Pons (tissue), 1 donor: Measurements from ENCODE around the gene ITGA4.

ENCODE experiments used
- DNase-seq: peaks from one replicate; pipeline ENCODE4 v3.0.0-alpha.2; 2016; ENCODE audit warnings: low spot score

Gene ITGA4

DNA sequence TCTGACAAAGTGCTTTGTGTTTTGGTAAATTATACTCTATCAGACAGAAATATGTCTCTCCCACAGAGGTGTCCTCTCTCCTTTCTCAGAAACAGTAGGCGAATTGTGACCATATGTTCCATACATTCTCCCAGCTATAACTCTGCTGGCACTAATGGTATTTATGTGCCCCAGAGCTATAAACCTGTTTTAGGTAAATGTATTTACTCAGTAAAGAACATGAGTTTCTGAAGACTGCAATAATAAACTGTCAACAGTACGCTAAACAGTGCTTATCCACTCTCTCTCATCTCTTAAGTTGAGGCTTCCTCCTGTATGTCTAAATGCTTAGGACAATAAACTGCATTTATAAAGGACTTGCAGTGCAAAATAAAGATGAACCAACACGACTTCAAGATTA, 58.5 kb downstream of the ITGA4 start:
- no peak for DNase-seq

DNA sequence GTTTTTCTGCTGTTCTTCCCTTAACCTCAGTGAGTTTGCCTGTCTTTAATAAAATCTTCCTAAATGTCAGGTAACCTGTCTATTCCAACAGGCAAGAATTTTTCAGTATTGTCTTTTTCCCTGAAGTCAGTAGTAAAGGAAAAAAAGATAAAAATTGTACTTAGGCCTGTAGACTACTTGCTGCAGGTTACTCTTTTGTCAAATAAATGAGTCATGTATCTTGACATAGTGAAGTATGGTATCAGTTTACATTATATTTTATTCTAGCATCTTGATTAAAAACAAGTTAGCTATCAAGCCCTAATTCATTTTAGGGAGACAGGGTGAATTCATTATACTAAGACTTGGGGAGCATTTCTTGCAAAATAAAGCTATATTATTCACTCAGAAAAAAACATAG, 59.8 kb downstream of the ITGA4 start:
- DNase-seq: no peak

- peak; percentile 9 for DNase-seq
Observed at GRCh38 chr2:181517685-181518301, 60.6 kb downstream of the ITGA4 start.

DNA sequence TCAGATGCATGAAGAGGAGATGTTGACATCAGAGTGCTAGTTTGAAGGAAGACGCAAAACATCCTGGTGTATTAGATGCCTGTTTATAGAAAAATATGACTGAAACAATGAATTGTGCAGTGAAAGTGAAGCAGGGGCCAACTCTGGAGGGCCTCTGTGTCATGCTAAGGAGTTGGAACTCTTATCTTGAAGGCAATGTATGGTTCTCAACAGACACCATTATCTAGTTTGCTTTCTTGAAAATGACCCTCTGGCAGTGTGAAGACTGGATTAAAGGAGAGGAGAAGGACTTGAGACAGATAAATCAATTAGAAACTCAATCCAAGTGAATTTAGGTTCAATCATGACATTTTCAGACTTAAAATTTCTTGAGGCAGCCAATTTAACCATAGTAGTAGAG, 63.1 kb downstream of the ITGA4 start:
- DNase-seq: no peak

- no peak for DNase-seq
Observed at GRCh38 chr2:181523756-181524155, 66.6 kb downstream of the ITGA4 start.

DNA sequence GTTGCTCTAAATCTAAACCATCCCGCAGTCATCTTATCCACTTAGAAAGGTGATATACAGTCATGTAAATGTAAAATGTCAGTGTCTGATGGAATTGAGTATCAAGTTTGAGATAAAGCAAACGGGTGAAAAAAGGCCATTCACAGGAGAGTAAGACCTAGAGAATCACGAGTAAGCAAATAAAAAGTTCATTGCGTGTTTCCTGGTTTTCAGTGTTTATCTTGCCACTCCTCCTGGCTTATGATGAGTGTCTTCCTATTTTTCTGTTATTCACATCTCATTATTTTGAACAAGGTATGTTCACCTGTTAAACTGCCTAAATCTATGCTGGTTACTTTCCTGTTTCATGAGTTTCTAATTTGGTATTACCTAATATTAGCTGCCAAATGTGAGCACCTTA, 68.8 kb downstream of the ITGA4 start:
- DNase-seq: no peak

GRCh38 chr2:181527058-181527457, 69.9 kb downstream of the ITGA4 start:
- DNase-seq: no peak

DNA sequence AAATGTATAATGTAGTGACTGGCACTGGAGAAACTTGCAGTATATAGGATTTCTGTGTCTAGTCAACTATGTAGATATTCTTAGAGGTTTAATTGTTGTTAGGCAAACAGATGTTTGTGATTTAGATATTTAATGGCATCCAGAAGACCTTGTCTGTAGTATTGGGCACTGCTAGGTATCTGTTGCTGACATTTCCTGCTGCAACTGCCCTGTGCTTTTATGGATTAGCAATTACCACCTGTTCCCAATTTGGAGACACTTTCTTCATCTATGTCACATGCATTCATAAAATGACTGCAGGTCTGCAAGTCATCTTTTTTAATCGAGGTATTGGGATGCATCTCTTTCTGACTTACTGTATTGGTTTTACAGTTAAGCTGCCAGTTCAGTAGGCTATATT, 71.3 kb downstream of the ITGA4 start:
- DNase-seq: no peak

DNA sequence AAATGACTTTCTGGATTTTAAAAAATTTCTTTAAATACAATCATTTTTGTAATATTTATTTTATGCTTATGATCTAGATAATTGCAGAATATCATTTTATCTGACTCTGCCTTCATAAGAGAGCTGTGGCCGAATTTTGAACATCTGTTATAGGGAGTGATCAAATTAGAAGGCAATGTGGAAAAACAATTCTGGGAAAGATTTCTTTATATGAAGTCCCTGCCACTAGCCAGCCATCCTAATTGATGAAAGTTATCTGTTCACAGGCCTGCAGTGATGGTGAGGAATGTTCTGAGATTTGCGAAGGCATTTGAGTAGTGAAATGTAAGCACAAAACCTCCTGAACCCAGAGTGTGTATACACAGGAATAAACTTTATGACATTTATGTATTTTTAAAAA, 79.5 kb downstream of the ITGA4 start:
- DNase-seq: no peak

GRCh38 chr2:181540421-181540820, 83.2 kb downstream of the ITGA4 start:
- DNase-seq: no peak

GRCh38 chr2:181542170-181542569, 85.0 kb downstream of the ITGA4 start:
- DNase-seq: no peak

DNA sequence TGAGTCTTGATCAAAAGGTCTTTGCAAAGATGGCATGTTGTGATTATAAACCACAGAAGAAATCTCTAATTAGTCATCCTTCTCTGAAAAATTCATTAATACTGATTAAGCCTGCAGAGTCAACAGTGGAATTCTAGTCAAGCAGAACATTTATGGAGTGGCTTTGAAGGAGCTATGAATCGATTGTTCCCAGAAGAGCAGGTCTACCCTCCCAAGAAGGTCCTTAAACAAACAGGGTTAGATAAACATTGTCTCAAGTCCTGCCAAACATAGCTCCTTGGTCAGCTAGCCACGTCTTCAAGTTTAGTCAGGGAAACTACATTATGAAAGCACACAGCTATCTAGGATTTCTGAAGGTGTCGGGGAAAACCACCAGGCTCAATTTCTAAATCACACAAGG, 88.9 kb downstream of the ITGA4 start:
- DNase-seq: no peak

DNA sequence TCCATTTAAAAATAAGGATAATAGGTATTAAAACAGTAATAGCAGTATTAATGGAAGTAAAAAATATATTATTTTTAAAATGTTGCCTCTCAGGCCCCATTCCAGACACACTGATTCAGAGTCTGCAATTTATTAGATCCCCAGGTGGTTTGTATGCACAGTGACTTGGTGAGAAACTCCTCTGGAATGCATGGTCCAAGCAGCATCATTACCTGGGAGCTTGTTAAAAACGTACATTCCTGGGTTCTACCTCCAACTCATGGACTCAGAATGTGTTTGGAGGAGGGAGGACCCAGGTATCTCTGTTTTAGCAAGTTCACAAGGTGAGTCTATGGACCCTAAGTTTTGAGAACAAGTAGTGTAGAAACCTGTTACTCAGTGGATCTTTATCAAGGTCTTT, 95.6 kb downstream of the ITGA4 start:
- no peak for DNase-seq

GRCh38 chr2:181553244-181553643, 96.1 kb downstream of the ITGA4 start:
- DNase-seq: no peak

DNA sequence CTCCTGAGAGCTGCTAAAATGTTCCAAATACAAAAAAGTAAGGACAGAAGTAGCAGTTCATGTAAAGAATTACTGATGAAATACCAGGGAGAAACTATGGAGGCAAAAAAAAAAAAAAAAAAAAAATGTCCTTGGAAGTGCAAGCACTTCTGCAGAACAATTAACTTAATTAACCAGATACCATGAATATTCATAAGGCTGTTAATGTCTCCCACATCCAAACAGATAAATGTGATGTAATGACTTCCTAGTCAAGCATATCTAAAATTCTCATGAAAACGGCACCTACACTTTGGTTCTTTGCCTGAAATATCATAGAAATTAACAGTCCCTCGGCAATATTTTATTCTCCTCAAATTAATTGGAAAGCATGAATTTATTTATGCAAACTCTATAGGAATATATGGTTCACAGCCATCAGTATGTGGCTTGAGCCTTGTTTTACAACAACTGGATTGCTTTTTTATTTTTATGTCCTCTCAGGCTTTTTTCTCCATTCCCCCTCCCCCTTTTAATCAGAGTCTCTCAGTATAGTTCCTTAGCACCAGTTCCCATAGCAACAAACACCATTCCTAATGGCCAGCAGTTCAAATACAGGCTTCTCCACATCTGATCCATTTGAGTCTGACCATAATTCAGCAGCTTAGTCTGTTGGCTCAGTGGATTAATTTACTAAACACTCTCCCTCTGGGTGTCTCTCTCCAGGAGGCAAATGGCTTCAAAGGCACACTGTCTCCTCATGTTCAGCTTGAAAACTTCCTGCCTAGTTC, 97.1 kb downstream of the ITGA4 start:
- DNase-seq: no peak

- no peak for DNase-seq
Observed at GRCh38 chr2:181558371-181558770, 101.2 kb downstream of the ITGA4 start.

DNA sequence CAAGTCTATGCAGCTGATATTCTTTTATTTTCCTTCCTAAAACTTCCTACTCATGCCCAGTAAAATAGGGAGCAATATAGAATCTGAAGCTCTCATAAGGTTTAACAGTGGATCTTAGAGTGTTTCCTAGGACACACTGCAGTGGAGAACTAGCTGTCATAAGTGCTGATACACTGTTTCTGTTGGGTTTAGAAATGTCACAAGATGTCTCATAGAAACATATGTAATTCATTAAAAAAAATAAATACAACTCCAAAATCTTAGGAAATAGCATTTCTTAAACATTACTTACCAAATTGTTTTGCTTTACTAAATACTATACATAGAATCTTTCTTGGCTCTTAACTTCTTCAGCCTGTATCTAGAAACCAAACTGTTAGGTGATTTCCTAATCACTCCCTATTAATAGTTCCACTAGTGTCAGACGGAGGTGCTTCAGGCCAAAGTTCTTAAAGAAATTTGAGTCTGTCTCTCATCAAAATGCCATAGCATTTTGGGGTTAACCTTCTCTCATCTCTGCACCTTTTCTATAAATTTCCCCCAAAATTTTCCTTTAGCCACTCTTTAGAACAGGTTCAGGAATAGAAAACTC, 106.0 kb downstream of the ITGA4 start:
- DNase-seq: no peak

DNA sequence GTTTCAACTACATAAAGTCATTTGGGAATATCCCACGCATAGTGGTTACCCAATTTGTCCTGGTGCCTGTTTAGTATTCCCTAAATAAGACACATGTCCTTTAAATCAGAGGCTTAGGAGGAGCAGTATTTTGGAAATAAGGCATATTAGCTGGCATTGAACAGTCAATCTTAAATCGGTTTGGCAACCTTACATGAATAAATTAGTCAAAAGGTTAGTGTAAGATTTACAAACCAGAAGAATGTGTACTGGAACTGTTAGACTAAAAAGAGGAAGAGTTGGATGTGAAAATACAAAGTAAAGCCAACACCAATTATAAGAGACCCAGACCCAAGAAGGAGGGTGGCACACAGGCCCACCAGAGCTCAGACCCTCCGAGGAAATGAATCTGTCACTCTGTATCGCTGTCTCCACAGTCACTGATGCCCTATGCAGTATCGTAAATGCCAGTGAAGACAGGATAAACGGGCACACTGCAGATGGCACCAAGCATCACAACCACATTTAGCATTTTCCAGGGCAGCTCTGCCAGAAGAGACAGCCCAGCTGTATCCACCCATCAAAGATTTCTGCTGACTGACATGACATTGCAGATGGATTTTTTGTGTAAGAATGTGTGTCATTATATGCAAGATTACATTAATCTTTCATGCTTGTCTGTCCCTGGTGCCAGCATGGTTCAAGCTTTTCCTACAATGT, 109.3 kb downstream of the ITGA4 start:
- DNase-seq: no peak

GRCh38 chr2:181570059-181570458, 112.9 kb downstream of the ITGA4 start:
- no peak for DNase-seq

DNA sequence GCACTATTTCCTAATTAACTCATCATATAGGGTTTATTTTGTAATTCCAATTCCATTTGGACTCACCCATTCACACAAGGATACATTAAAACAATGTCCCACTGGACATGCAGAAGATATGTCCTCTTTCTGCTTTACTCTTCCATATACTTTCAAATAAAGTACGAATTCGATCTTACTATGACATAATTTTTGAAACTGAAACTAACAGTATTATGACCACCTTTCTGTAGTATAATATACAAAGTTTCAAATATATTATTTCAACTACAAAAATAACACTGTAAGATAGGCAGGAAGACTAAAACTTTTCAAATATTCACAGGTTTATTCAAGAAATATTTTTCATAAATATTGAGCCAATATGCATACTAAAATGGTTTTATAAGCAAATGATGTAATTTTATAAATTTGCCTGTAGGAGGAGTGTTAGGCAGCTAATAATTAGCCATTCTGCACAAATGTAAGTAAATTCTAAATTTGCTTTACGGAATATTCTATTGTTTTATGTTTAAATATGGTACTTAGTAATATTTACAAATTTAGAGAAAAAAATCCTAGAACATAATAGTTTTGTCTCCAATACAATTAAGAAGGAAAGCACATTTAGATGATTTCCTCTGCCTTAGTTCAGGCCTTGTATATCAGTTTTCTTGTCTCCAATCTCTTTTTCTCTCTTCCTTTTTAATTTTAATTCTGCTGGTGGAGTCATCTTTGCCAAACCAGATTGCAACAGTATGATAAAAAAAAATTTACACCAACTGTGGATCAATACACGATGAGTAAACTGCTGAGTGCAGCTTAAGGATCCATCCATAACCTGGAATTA, 113.9 kb downstream of the ITGA4 start:
- DNase-seq: no peak

DNA sequence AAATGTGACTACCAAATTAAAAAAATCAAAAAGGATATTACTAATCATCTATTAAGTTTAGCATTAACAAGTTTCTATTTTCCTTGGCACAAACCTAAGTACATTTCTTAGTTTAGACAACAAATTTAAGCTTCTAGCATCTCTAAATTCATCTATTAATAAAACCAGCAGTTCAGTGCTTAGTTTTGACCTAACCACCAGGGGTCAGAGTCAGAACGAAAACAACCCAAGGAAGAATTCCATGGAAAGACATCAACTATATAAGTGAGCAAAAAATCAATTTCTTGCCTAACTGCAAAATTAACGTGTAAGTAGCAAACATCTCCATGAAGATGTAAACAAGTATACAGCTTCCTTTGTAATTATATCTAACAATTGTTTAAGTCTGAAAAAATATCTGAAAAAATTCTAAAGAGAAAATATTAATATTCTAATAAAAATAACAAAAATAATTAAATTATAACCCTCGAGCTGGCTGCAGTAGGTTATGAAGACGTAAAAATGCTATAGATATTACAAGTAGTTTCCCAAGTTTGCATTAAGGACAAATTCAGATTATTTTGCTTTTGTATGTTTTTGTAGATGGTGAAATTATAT, 116.1 kb downstream of the ITGA4 start:
- DNase-seq: peak; percentile 22

- no peak for DNase-seq
Observed at GRCh38 chr2:181574321-181574720, 117.1 kb downstream of the ITGA4 start.
